Measurements from ENCODE around the gene POLR2E.
"Not testable (repeated sequence)": the region's sequence is repeated elsewhere in the genome, so short reads cannot be mapped to it uniquely, and the experiment has no call there.

POLR2E gene

GRCh38 chr19:1094978-1095701 lies at the start of gene POLR2E:
Gene POLR2E (minus strand): TSS chr19:1095375. CDS start chr19:1095315, 60 bp downstream.
- peak; percentile 97 for DNase-seq
- in situ Hi-C loops (cut with MboI; ENCODE audit: low pct_unique_long_range_greater_than_20kb, low sequenced_read_pairs) = no loop called here

GRCh38 chr19:1144741-1145140 lies 49.6 kb upstream of the POLR2E start:
- no peak for DNase-seq
- in situ Hi-C loops (cut with MboI; ENCODE audit: low pct_unique_long_range_greater_than_20kb, low sequenced_read_pairs) = no loop called here

- DNase-seq = no peak
- in situ Hi-C loops (cut with MboI; ENCODE audit: low pct_unique_long_range_greater_than_20kb, low sequenced_read_pairs) = no loop called here
These were observed 48.7 kb upstream of the POLR2E start for GRCh38 chr19:1143828-1144399.

GRCh38 chr19:1141944-1142343 lies 46.8 kb upstream of the POLR2E start:
- no peak for DNase-seq
- in situ Hi-C loops (cut with MboI; ENCODE audit: low pct_unique_long_range_greater_than_20kb, low sequenced_read_pairs) = no loop called here

GRCh38 chr19:1140272-1141027 lies 45.3 kb upstream of the POLR2E start:
- in situ Hi-C loops (cut with MboI; ENCODE audit: low pct_unique_long_range_greater_than_20kb, low sequenced_read_pairs) = no loop called here
- no peak for DNase-seq

- no peak for DNase-seq
- in situ Hi-C loops (cut with MboI; ENCODE audit: low pct_unique_long_range_greater_than_20kb, low sequenced_read_pairs) = no loop called here
These were observed 44.0 kb upstream of the POLR2E start for GRCh38 chr19:1139126-1139525.

- no peak for DNase-seq
- in situ Hi-C loops (cut with MboI; ENCODE audit: low pct_unique_long_range_greater_than_20kb, low sequenced_read_pairs) = no loop called here
These were observed 42.9 kb upstream of the POLR2E start for GRCh38 chr19:1138121-1138520.

GRCh38 chr19:1136621-1137317 lies 41.6 kb upstream of the POLR2E start:
- no peak for DNase-seq
- in situ Hi-C loops (cut with MboI; ENCODE audit: low pct_unique_long_range_greater_than_20kb, low sequenced_read_pairs) = no loop called here

GRCh38 chr19:1136201-1136600 lies 41.0 kb upstream of the POLR2E start:
- DNase-seq = no peak
- in situ Hi-C loops (cut with MboI; ENCODE audit: low pct_unique_long_range_greater_than_20kb, low sequenced_read_pairs) = no loop called here

GRCh38 chr19:1135454-1135853 lies 40.3 kb upstream of the POLR2E start:
- DNase-seq = no peak
- in situ Hi-C loops (cut with MboI; ENCODE audit: low pct_unique_long_range_greater_than_20kb, low sequenced_read_pairs) = no loop called here

- in situ Hi-C loops (cut with MboI; ENCODE audit: low pct_unique_long_range_greater_than_20kb, low sequenced_read_pairs) = no loop called here
- DNase-seq = no peak
These were observed 39.3 kb upstream of the POLR2E start for GRCh38 chr19:1134431-1134830.

GRCh38 chr19:1133471-1133929 lies 38.3 kb upstream of the POLR2E start:
- in situ Hi-C loops (cut with MboI; ENCODE audit: low pct_unique_long_range_greater_than_20kb, low sequenced_read_pairs) = no loop called here
- peak; percentile 74 for DNase-seq

GRCh38 chr19:1132552-1133383 lies 37.6 kb upstream of the POLR2E start:
- in situ Hi-C loops (cut with MboI; ENCODE audit: low pct_unique_long_range_greater_than_20kb, low sequenced_read_pairs) = no loop called here

GRCh38 chr19:1131718-1132551 lies 36.8 kb upstream of the POLR2E start:
- in situ Hi-C loops (cut with MboI; ENCODE audit: low pct_unique_long_range_greater_than_20kb, low sequenced_read_pairs) = no loop called here
- peak; percentile 81 for DNase-seq

More at GRCh38 chr19:1132552-1133383, 37.6 kb upstream of the POLR2E start:
- peak; percentile 32 for DNase-seq

- in situ Hi-C loops (cut with MboI; ENCODE audit: low pct_unique_long_range_greater_than_20kb, low sequenced_read_pairs) = no loop called here
- no peak for DNase-seq
These were observed 35.9 kb upstream of the POLR2E start for GRCh38 chr19:1130771-1131717.

- in situ Hi-C loops (cut with MboI; ENCODE audit: low pct_unique_long_range_greater_than_20kb, low sequenced_read_pairs) = loop anchor here (10.0 kb wide), 1 partner anchor 55 kb away; no protein-coding TSS in a partner anchor
- DNase-seq = no peak
These were observed 34.4 kb upstream of the POLR2E start for GRCh38 chr19:1129535-1129934.

- in situ Hi-C loops (cut with MboI; ENCODE audit: low pct_unique_long_range_greater_than_20kb, low sequenced_read_pairs) = loop anchor here (10.0 kb wide), 1 partner anchor 56 kb away; no protein-coding TSS in a partner anchor
- not testable (repeated sequence) for DNase-seq
These were observed 33.9 kb upstream of the POLR2E start for GRCh38 chr19:1129084-1129483.

Data from KBM-7 (cell line).